ENCODE results near the gene EPHB2. TPM values are rescaled to one million over a fixed set of nuclear protein-coding genes. Genes with fewer than 3 reads are reported as not detected.

The EPHB2 gene
- total and polyA plus RNA-seq, 2 donors (not counting 3 experiments of a cell fraction or from before 2014, with no cell fraction given) = 50.8 to 69.1 TPM

DNA sequence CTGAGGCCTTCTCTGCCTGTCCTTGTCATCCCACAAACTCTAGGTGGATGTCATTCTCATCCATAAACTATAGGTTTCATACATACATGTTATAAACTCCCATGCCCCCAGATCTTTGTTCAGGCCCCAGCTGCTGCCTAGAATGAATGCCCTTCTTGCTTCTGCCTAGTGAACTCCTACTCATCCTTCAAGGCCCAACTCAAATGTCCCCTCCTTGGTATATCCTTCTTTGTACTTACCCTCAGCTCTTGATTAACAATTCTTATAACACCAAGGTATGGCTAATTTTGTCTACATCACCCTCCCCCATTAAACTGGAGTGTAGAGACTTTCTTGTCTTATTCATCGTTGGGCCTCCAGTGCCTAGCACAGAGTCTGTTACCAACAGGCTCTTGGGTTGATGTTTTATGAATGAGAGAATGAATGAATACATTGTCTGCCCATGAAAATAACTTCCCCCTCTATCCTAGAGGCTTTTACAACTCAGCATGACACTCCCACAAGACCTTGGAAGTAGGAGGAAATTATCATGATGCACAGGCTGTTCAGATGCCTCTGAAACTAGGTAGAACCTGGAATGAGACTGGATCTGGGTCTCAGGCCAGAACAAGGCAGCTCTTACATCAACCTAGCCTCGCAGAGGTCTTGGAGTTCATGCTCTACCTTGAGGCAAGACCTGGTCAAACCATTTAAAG, 26.9 kb downstream of the EPHB2 start:
- Histone ChIP-seq H3K36me3 (ENCODE audit: control insufficient read depth in 2 of 2, extremely low read depth in 1 of 2, insufficient read depth in 2 of 2, low read length in 2 of 2) (no peaks in the 10 kb centered on the region), H4K20me1 (replicated peaks; ENCODE audit: control insufficient read depth, extremely low read depth, insufficient read depth, low read length) (no peaks in the 10 kb centered on the region), H3K79me2 (ENCODE audit: control insufficient read depth, insufficient read depth, low read length) (peaks cover 65% of the 10 kb centered on the region), H3K4me1 (ENCODE audit: control insufficient read depth, extremely low read depth, insufficient read depth, low read length) (peaks cover 44% of the 10 kb centered on the region), H3K9ac (replicated peaks; ENCODE audit: extremely low read depth, insufficient read depth, low read length) (no peak overlapping the region), H2AFZ (ENCODE audit: low read depth, low read length) (no peak overlapping the region), H3K27me3 (ENCODE audit: control insufficient read depth in 2 of 2, insufficient read depth in 2 of 2, low read length in 2 of 2) (no peaks in the 10 kb centered on the region), H3K9me1 (replicated peaks; ENCODE audit: control insufficient read depth, extremely low read depth, insufficient read depth, low read length) (no peaks in the 10 kb centered on the region), H3K9me3 (replicated peaks; ENCODE audit: control insufficient read depth, insufficient read depth, low read length) (no peaks in the 10 kb centered on the region), H3K4me2 (ENCODE audit: insufficient read depth, low read length) (no peak overlapping the region), H3K27ac (ENCODE audit: insufficient read depth, low read depth, low read length) (no peak overlapping the region), H3K4me3 (replicated peaks in 1 of 3; ENCODE audit: insufficient read depth in 1 of 3, low read depth in 1 of 3, low read length in 3 of 3) (no peak overlapping the region)
- ChIA-PET CTCF (interaction anchor here (4.6 kb wide), 1 partner anchor 33 kb away, joined by 26 read pairs; no protein-coding TSS in a partner anchor), POLR2A (interaction anchor here (1.1 kb wide), 1 partner anchor 60 kb away, joined by 3 read pairs; no protein-coding TSS in a partner anchor)
- DNase-seq (ENCODE audit: low read depth, low spot score) = no peak
- FAIRE-seq = no peak
- intact Hi-C loops (cut with micrococcal nuclease) = loop anchor here (2.0 to 5.0 kb wide), 2 partner anchors 25 to 85 kb away; no protein-coding TSS in a partner anchor
- BruUV-seq (replicated peaks) = no TSS peak
- dilution Hi-C loops (cut with MboI; ENCODE audit: extremely low pct_ligation_motif_present, low sequenced_read_pairs) = no loop called here
- TF ChIP-seq MYC (IDR thresholded peaks at IDR 0.05; ENCODE audit: low read depth, low read length) = no peak

DNA sequence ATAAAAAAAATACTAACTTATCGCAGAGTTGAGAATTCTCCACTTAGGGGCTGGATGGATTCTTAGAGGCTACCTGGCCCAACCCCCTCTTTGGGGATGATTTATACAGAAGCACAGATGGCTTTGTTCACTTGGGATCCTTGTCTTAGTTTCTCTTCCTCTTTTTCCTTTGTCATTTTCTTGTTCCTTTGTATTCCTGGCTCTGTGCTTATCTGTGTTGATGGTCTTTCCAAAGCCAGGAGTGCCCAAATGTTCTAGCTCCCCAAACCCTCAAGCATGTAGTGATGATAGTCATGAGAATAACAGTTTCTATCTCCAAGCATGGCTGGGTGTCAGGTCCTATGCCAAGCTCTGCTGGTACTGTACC, 27.4 kb downstream of the EPHB2 start:
- no peaks in the 10 kb centered on the region for H3K9me3 ChIP-seq (replicated peaks; ENCODE audit: control insufficient read depth, insufficient read depth, low read length)
- DNase-seq (ENCODE audit: low read depth, low spot score) = no peak
- FAIRE-seq = no peak
- H3K9me1 ChIP-seq (replicated peaks; ENCODE audit: control insufficient read depth, extremely low read depth, insufficient read depth, low read length) = no peaks in the 10 kb centered on the region
- H3K4me2 ChIP-seq (ENCODE audit: insufficient read depth, low read length) = no peak overlapping the region
- dilution Hi-C loops (cut with MboI; ENCODE audit: extremely low pct_ligation_motif_present, low sequenced_read_pairs) (no loop called here), intact Hi-C loops (cut with micrococcal nuclease) (loop anchor here (2.0 to 5.0 kb wide), 2 partner anchors 25 to 84 kb away; no protein-coding TSS in a partner anchor)
- H4K20me1 ChIP-seq (replicated peaks; ENCODE audit: control insufficient read depth, extremely low read depth, insufficient read depth, low read length) = no peaks in the 10 kb centered on the region
- no peaks in the 10 kb centered on the region for H3K27me3 ChIP-seq (ENCODE audit: control insufficient read depth in 2 of 2, insufficient read depth in 2 of 2, low read length in 2 of 2)
- ChIA-PET POLR2A (interaction anchor here (1.1 kb wide), 1 partner anchor 59 kb away, joined by 3 read pairs; no protein-coding TSS in a partner anchor), CTCF (interaction anchor here (1.8 to 4.6 kb wide), 2 partner anchors 26 to 34 kb away, joined by 4 to 26 read pairs; no protein-coding TSS in a partner anchor)
- no peak overlapping the region for H3K9ac ChIP-seq (replicated peaks; ENCODE audit: extremely low read depth, insufficient read depth, low read length)
- TF ChIP-seq, protein P1, sequence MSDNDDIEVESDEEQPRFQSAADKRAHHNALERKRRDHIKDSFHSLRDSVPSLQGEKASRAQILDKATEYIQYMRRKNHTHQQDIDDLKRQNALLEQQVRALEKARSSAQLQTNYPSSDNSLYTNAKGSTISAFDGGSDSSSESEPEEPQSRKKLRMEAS (IDR thresholded peaks at IDR 0.05; ENCODE audit: insufficient read depth, insufficient read length) = no peak
- TF ChIP-seq GATA2 (IDR thresholded peaks at IDR 0.05; ENCODE audit: insufficient read depth, insufficient read length, low read depth, low read length) (no peak), POLR2AphosphoS5 (IDR thresholded peaks at IDR 0.05; ENCODE audit: insufficient read depth, low read depth, low read length) (no peak), FOS (IDR thresholded peaks at IDR 0.05; ENCODE audit: borderline replicate concordance, insufficient read depth, low read length) (no peak), POLR2A (IDR thresholded peaks at IDR 0.05; ENCODE audit: low read depth, low read length) (no peak), MYC (IDR thresholded peaks at IDR 0.05; ENCODE audit: low read depth, low read length) (no peak), JUN (IDR thresholded peaks at IDR 0.05; ENCODE audit: borderline replicate concordance, insufficient read depth, insufficient read length, low read depth) (no peak), EZH2 (IDR thresholded peaks at IDR 0.05; ENCODE audit: borderline replicate concordance, low read depth, low read length, severe bottlenecking) (no peak)
- TF ChIP-seq, protein P2, sequence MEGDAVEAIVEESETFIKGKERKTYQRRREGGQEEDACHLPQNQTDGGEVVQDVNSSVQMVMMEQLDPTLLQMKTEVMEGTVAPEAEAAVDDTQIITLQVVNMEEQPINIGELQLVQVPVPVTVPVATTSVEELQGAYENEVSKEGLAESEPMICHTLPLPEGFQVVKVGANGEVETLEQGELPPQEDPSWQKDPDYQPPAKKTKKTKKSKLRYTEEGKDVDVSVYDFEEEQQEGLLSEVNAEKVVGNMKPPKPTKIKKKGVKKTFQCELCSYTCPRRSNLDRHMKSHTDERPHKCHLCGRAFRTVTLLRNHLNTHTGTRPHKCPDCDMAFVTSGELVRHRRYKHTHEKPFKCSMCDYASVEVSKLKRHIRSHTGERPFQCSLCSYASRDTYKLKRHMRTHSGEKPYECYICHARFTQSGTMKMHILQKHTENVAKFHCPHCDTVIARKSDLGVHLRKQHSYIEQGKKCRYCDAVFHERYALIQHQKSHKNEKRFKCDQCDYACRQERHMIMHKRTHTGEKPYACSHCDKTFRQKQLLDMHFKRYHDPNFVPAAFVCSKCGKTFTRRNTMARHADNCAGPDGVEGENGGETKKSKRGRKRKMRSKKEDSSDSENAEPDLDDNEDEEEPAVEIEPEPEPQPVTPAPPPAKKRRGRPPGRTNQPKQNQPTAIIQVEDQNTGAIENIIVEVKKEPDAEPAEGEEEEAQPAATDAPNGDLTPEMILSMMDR (IDR thresholded peaks at IDR 0.05; ENCODE audit: extremely low read depth in 1 of 2, insufficient read depth in 1 of 2, low read depth in 1 of 2, low read length in 2 of 2) = no peak
- peaks cover 49% of the 10 kb centered on the region for H3K4me1 ChIP-seq (ENCODE audit: control insufficient read depth, extremely low read depth, insufficient read depth, low read length)
- H3K27ac ChIP-seq (ENCODE audit: insufficient read depth, low read depth, low read length) = no peak overlapping the region
- H3K36me3 ChIP-seq (ENCODE audit: control insufficient read depth in 2 of 2, extremely low read depth in 1 of 2, insufficient read depth in 2 of 2, low read length in 2 of 2) = no peaks in the 10 kb centered on the region
- H3K79me2 ChIP-seq (ENCODE audit: control insufficient read depth, insufficient read depth, low read length) = peaks cover 67% of the 10 kb centered on the region
- no peak overlapping the region for H3K4me3 ChIP-seq (replicated peaks in 1 of 3; ENCODE audit: insufficient read depth in 1 of 3, low read depth in 1 of 3, low read length in 3 of 3)
- H2AFZ ChIP-seq (ENCODE audit: low read depth, low read length) = no peak overlapping the region
- BruUV-seq (replicated peaks) = no TSS peak
